ENCODE measurements around the gene SLC25A31.

SLC25A31 gene

DNA sequence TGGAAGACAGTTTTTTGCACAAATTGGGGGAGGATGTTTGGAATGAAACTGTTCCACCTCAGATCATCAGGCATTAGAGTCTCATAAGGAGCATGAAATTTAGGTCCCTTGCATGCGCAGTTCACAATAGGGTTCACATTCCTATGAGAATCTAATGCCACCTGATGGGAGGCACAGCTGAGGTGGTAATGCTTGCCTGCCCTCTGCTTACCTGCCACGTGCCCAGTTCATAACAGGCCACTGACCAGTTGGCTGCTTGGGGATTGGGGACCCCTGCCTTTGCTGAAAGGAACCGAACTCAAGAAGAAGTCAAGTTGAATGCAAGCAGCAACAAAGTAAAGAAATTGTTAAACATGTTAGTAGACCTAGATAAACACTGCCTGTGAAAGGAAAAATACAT is 47.3 kb downstream of the SLC25A31 start:
- DNase-seq (ENCODE audit: low read depth, low spot score): no peak

DNA sequence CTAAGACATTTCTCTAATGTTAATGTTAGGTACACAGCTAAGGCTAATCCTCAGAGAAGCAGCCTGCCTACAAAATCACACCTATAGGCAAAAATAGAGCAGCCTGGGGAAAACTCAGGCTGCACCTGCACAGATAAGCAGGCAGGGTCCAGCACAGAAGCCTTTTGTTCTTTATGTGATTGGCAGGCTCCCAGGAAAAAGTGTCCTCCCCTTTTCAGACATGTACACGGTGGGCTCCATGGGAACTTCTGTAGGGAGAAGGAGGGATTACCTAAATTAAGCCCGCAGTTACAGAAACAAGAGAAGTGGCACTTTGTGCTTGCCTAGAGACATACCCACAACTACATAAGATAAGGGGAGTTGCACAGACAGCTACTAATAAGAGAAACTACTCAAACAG is 47.9 kb downstream of the SLC25A31 start:
- DNase-seq (ENCODE audit: low read depth, low spot score): no peak

DNA sequence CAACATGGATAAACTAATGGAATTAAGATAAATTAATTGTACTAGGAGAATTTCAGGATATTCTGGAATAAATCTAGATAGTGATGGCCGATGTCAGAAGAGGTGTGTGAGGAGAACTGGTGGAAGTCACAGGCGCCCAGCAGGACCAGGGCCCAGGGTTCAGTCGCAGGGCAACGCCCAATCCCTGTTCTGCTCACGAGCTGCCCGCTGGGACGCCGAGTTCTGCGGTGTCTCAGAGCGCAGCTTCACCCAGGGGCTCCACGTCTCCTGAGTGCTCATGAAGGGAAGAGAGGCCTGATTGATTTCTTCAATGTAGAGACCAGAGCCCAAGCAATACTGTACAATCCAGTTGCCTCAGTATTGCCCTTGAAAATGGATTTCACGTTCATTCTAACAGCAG is 50.4 kb downstream of the SLC25A31 start:
- no peak for DNase-seq (ENCODE audit: low read depth, low spot score)

- peak; percentile 83 for DNase-seq (ENCODE audit: low read depth, low spot score)
These were observed 51.3 kb downstream of the SLC25A31 start for GRCh38 chr4:127781300-127782024.

- peak; percentile 93 for DNase-seq (ENCODE audit: low read depth, low spot score)
These were observed 51.8 kb downstream of the SLC25A31 start for GRCh38 chr4:127782025-127782274.

- peak; percentile 48 for DNase-seq (ENCODE audit: low read depth, low spot score)
These were observed 52.2 kb downstream of the SLC25A31 start, which contains the start of gene HSPA4L for GRCh38 chr4:127782275-127783025. HSPA4L (plus strand) TSS chr4:127782322; CDS start chr4:127782551, 229 bp downstream.

DNA sequence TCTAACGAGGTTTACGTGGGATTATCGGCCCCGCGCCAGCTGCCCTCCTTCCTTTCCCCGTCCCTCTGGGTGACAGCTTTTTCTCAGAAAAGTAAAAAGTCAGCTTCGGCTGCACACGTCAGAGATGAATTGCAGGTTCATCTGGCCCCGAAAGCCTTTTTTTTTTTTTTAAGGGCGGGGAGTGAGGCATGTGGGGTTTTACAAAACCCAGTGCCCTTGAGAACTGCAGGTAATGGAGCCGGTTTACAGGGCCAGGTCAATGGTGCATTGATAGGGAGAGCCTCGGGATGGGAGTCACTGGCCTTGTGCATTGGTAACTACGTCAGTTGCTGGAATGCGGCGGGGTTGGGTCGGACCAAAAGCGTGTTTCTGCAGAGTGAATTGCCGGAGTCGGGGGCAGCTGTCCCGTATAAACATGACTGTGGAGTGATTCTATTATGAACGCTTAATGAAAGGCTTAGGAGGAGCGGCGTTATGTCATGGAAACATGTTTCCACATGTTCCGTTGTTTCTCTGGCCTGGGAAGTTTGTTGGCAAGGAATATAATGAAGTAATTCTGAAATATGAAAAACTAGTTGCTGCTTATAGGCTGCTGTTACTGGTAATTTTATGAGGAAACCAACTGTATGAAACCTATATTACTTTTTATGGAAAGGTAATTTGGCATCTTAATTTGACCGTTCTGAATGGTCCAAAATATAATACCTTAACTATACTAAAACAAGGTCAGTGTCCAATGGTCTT is 53.0 kb downstream of the SLC25A31 start:
- peak; percentile 75 for DNase-seq (ENCODE audit: low read depth, low spot score)

GRCh38 chr4:127783955-127784770 is 54.0 kb downstream of the SLC25A31 start:
- no peak for DNase-seq (ENCODE audit: low read depth, low spot score)

DNA sequence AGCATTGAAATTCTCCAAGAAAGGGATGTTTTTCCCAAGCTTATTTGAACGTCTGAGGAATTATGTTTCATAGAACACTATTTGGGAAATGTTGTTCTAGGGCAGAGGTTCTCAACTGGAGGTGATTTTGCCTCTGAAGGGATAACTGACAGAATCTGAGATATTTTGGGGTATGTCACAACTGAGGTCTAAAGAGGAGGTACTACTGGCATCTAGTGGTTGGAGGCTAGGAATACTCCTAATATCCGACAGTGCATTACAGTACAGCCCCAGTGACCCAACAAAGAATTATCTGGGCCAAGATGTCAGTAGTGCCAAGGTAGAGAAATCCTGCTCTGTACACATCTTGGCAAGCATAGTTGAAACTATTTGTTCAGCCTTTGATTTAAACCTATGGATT is 58.3 kb downstream of the SLC25A31 start:
- no peak for DNase-seq (ENCODE audit: low read depth, low spot score)

- DNase-seq (ENCODE audit: low read depth, low spot score): no peak
These were observed 61.2 kb downstream of the SLC25A31 start for GRCh38 chr4:127791391-127791790.

DNA sequence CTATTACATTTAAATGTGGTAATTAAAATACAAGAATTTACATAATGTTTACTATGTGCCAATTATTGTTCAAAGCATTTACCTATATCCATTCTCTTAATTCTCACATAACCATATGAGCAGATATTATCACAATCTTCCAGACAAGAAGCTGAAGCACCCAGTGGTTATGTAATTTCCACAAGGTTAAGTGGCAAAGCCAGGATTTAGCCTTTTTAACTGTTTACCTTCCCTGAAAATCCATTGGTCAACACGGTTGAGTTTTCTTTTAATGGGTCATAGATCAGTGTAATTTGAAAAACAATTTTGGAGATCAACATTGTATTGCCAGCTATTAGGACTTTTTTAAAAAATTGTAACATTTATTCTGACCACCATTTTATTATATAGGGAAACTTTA is 63.3 kb downstream of the SLC25A31 start:
- DNase-seq (ENCODE audit: low read depth, low spot score): no peak

DNA sequence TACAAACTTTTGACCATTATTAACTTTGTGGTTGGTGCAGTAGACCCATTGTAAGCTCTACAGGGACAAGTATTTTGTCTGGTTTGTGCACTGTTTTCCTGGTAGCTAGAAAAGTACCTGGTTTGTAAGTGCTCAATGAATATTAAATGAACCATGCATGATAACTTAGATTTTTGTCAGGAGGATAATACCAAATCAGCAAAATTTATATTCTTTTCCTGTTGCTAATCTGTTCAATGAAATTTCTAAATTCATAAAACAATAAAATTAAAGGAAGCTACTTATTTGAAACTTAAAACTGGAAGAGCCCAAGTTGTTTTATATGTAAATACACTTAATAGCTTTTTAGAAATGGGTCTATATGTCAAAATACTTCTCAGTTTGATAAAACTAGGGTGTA is 69.5 kb downstream of the SLC25A31 start:
- no peak for DNase-seq (ENCODE audit: low read depth, low spot score)

DNA sequence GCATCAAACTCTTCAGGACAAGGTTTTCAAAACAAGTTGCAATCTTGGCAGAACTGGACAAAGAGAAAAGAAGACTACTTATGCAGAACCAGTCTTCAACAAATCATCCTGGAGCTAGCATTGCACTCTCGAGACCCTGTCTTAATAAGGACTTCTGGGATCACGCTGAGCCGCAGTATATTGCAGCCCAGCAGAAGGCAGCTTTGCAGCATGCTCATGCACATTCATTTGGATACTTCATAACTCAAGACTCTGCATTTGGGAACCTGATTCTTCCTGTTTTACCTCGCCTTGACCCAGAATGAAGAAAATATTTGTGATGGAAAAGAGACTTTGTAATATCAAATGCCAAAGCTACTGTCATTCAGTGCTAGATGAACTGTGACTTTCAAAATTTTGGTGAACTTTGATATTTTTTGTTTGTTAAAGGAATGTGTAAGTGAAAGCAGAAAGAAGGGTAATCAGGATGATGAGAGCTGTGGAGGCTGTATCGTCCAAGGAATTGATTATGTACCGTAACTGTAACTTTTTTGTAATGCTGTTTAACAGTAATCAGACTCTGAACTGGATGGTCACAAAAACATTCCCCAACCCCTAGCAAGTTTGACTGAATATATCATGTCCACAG is 79.1 kb downstream of the SLC25A31 start:
- no peak for DNase-seq (ENCODE audit: low read depth, low spot score)

DNA sequence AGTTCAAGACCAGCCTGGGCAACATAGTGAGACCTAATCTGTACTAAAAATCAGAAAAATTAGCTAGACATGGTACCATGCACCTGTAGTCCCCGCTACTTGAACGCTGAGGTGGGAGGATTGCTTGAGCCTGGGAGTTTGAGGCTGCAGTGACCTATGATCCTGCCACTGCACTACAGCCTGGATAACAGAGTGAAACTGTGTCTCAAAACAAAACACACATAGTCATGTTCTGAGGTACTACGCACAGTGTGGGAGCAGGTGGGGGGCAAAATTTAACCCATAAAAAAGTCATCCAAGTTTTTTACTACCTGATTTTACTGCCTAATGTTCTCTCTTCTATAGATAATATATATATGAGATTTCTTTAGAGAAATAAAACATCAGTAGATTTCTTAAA is 80.4 kb downstream of the SLC25A31 start:
- no peak for DNase-seq (ENCODE audit: low read depth, low spot score)

GRCh38 chr4:127822430-127822829 is 92.2 kb downstream of the SLC25A31 start:
- no peak for DNase-seq (ENCODE audit: low read depth, low spot score)

All from ELF-1 (cell line).